HepG2 (cell line): ENCODE measurements around the gene LIME1. TPM values are rescaled to one million over a fixed set of nuclear protein-coding genes. Genes with fewer than 3 reads are reported as not detected.

Experiments
- BRCA1 ChIP-seq: sonication (generic); formaldehyde crosslinking; IDR thresholded peaks from 2 replicates; pipeline ENCODE4 v1.4.0; 2020; ENCODE audit warnings: missing genetic modification reagents
- CENPBD1 ChIP-seq: sonication (generic); formaldehyde crosslinking; IDR thresholded peaks from 2 replicates; pipeline ENCODE4 v1.8.0; 2022; ENCODE audit warnings: missing genetic modification reagents, low read depth, mild to moderate bottlenecking, borderline replicate concordance
- DBP ChIP-seq: sonication (generic); formaldehyde crosslinking; IDR thresholded peaks from 2 replicates; pipeline ENCODE4 v1.4.0; 2020; ENCODE audit warnings: missing genetic modification reagents; ENCODE audit errors: not compliant biosample characterization
- DR1 ChIP-seq: sonication (generic); formaldehyde crosslinking; IDR thresholded peaks from 2 replicates; pipeline ENCODE4 v1.8.0; 2021; ENCODE audit warnings: mild to moderate bottlenecking, missing genetic modification reagents, inconsistent platforms
- HIVEP1 ChIP-seq: sonication (generic); formaldehyde crosslinking; IDR thresholded peaks from 2 replicates; pipeline ENCODE4 v1.4.0; 2020; ENCODE audit warnings: mild to moderate bottlenecking, missing genetic modification reagents
- HNRNPL ChIP-seq: fragments of 200-400 bp; formaldehyde crosslinking; IDR thresholded peaks from 2 replicates; pipeline ENCODE4 v1.6.1; 2017; ENCODE audit warnings: mild to moderate bottlenecking, low read depth, low read length
- HOMEZ ChIP-seq: IDR thresholded peaks from 2 replicates; pipeline ENCODE4 v1.6.1; 2016; ENCODE audit warnings: low read depth
- KDM4B ChIP-seq: sonication (generic); formaldehyde crosslinking; IDR thresholded peaks from 2 replicates; pipeline ENCODE4 v1.4.0; 2020; ENCODE audit warnings: missing genetic modification reagents
- LCORL ChIP-seq, 2 experiments: fragments of 450-650 bp in 1 of 2; sonication (generic) in 1 of 2; formaldehyde crosslinking in 1 of 2; IDR thresholded peaks; 2 replicates each; pipeline versions ENCODE4 v1.5.0 to v1.6.1; 2017 to 2020; ENCODE audit warnings: antibody characterized with exemption in 1 of 2, missing genetic modification reagents in 1 of 2
- MLX ChIP-seq: IDR thresholded peaks from 2 replicates; pipeline ENCODE4 v1.6.1; 2016
- POLR2AphosphoS5 ChIP-seq: IDR thresholded peaks from 2 replicates; pipeline ENCODE4 v1.6.1; 2012; ENCODE audit warnings: low read depth, low read length
- RBFOX2 ChIP-seq: fragments of 200-400 bp; formaldehyde crosslinking; IDR thresholded peaks from 2 replicates; pipeline ENCODE4 v1.6.1; 2017; ENCODE audit warnings: low read depth, mild to moderate bottlenecking, low read length
- RFX5 ChIP-seq: IDR thresholded peaks from 2 replicates; pipeline ENCODE4 v1.6.1; 2011; ENCODE audit warnings: low read depth, low read length, improper control_type of control experiment
- STAG1 ChIP-seq: sonication (generic); formaldehyde crosslinking; IDR thresholded peaks from 2 replicates; pipeline ENCODE4 v1.4.0; 2020; ENCODE audit warnings: missing genetic modification reagents
- TERF1 ChIP-seq: sonication (generic); formaldehyde crosslinking; IDR thresholded peaks from 2 replicates; pipeline ENCODE4 v1.8.0; 2022; ENCODE audit warnings: mild to moderate bottlenecking, missing genetic modification reagents, moderate library complexity
- TOPORS ChIP-seq: sonication (generic); formaldehyde crosslinking; IDR thresholded peaks from 2 replicates; pipeline ENCODE4 v1.8.0; 2023; ENCODE audit warnings: mild to moderate bottlenecking, missing genetic modification reagents
- ZNF350 ChIP-seq: sonication (generic); formaldehyde crosslinking; IDR thresholded peaks from 2 replicates; pipeline ENCODE4 v1.4.0; 2020; ENCODE audit warnings: mild to moderate bottlenecking, low read depth, missing genetic modification reagents, borderline replicate concordance
- ZNF552 ChIP-seq: sonication (generic); formaldehyde crosslinking; IDR thresholded peaks from 2 replicates; pipeline ENCODE4 v1.9.0; 2022; ENCODE audit warnings: missing genetic modification reagents, mild to moderate bottlenecking, borderline replicate concordance
- ZNF687 ChIP-seq: sonication (generic); formaldehyde crosslinking; IDR thresholded peaks from 2 replicates; pipeline ENCODE4 v1.5.1; 2020; ENCODE audit warnings: mild to moderate bottlenecking, missing genetic modification reagents, moderate library complexity
- ZNF83 ChIP-seq: sonication (generic); formaldehyde crosslinking; IDR thresholded peaks from 2 replicates; pipeline ENCODE4 v1.4.0; 2020; ENCODE audit warnings: missing genetic modification reagents, mild to moderate bottlenecking, borderline replicate concordance
- polyA plus RNA-seq, 8 experiments: library from polyadenylated mRNA; depleted of rRNA in 3 of 8; stranded (reverse) in 7 of 8; unstranded in 1 of 8; fragments of >200 nt; fragmentation: Illumina TruSeq in 4 of 8; extraction: Trizol in 4 of 8; gene quantifications; 2 replicates each; pipeline versions ENCODE4 v1.2.1 to v1.2.3, GENCODE V29; 2011 to 2016; ENCODE audit warnings: low read depth in 4 of 8, missing spikeins in 1 of 8, mixed read lengths in 1 of 8; ENCODE audit not compliant: insufficient read depth in 1 of 8
- total RNA-seq, 5 experiments: library from RNA; depleted of rRNA; stranded (reverse); fragments of >200 nt; fragmentation: Illumina TruSeq; extraction: Trizol; gene quantifications; 2 replicates each; pipeline ENCODE4 v1.2.3, GENCODE V29; 2016; ENCODE audit warnings: low read depth in 1 of 5

The LIME1 gene
- total and polyA plus RNA-seq, 2 of the 13 experiments (the other 11 are each of a cell fraction or from before 2014, with no cell fraction given), result 13.0 to 61.5 TPM

- TF ChIP-seq ZNF687 (CRISPR knock-in tag), result peak; percentile 80
- no peak for TF ChIP-seq HOMEZ (CRISPR knock-in tag)
- TF ChIP-seq LCORL (IDR thresholded peaks at IDR 0.05), result no peak
- peak; percentile 56; the same call in 1 of the 2 replicates for TF ChIP-seq LCORL (CRISPR knock-in tag; IDR thresholded peaks at IDR 0.05)
- peak; percentile 54 for TF ChIP-seq RBFOX2
- no peak for TF ChIP-seq BRCA1 (CRISPR knock-in tag)
- no peak for TF ChIP-seq DBP
- peak; percentile 22; the same call in 1 of the 2 replicates for TF ChIP-seq STAG1 (CRISPR knock-in tag)
- no peak for TF ChIP-seq TOPORS (CRISPR knock-in tag)
- TF ChIP-seq ZNF552 (CRISPR knock-in tag), result peak; percentile 25; the same call in 1 of the 2 replicates
- no peak for TF ChIP-seq ZNF83 (CRISPR knock-in tag)
- peak; percentile 70 for TF ChIP-seq HNRNPL
- no peak for TF ChIP-seq HIVEP1 (CRISPR knock-in tag)
- TF ChIP-seq RFX5, result no peak
- no peak; the same call in 1 of the 2 replicates for TF ChIP-seq KDM4B
- no peak for TF ChIP-seq TERF1
- TF ChIP-seq POLR2AphosphoS5, result peak; percentile 36; the same call in 1 of the 2 replicates
- no peak for TF ChIP-seq ZNF350 (CRISPR knock-in tag)
- TF ChIP-seq DR1 (CRISPR knock-in tag), result peak; percentile 53; the same call in 1 of the 2 replicates
- TF ChIP-seq CENPBD1 (CRISPR knock-in tag), result no peak
- TF ChIP-seq MLX (CRISPR knock-in tag), result peak; percentile 95
Measured at GRCh38 chr20:63745961-63746731, 9.7 kb downstream of the LIME1 start (continued).
